CD4-positive, alpha-beta T cell (primary cell): ENCODE measurements around the gene NTNG2. TPM values are rescaled to one million over a fixed set of nuclear protein-coding genes. Genes with fewer than 3 reads are reported as not detected.

Source experiments
- ATAC-seq: fragments of 200-7000 bp; cut with Tn5 transposase; one replicate; pipeline ENCODE4 v1.10.0; 2022; ENCODE audit warnings: mild to moderate bottlenecking; ENCODE audit not compliant: poor library complexity
- CTCF ChIA-PET: fragments of 350-600 bp; sonication (Branson Sonifier 250); formaldehyde crosslinking; loops from one replicate; lab custom pipeline; 2021; ENCODE audit warnings: antibody characterized with exemption, inconsistent platforms; lab: Charles Lee
- POLR2A ChIA-PET: fragments of 350-600 bp; sonication (Branson Sonifier 250); formaldehyde crosslinking; loops from one replicate; lab custom pipeline; 2021; ENCODE audit warnings: antibody characterized with exemption, inconsistent platforms; lab: Charles Lee
- DNase-seq, 14 experiments: peaks; one replicate each; pipeline ENCODE4 v3.0.0-alpha.2; 2013 to 2020; ENCODE audit warnings: mixed read lengths in 2 of 14
- H3K27ac ChIP-seq, 2 donors: one replicate each; pipeline versions ENCODE4 v1.5.1 to v1.7.0; 2013; ENCODE audit warnings: low read length in 2 of 2, low read depth in 1 of 2, mild to moderate bottlenecking in 1 of 2
- H3K27me3 ChIP-seq, 2 experiments: 1 replicate in 1 of 2; 2 replicates in 1 of 2; pipeline versions ENCODE4 v1.6.1 to v1.7.0; 2013; ENCODE audit warnings: low read length in 2 of 2, control low read depth in 1 of 2, mild to moderate bottlenecking in 1 of 2, moderate library complexity in 1 of 2; ENCODE audit not compliant: insufficient read depth in 2 of 2, control insufficient read depth in 1 of 2
- H3K36me3 ChIP-seq: one replicate; pipeline ENCODE4 v1.6.1; 2013; ENCODE audit warnings: low read length, control low read depth; ENCODE audit not compliant: insufficient read depth
- H3K4me1 ChIP-seq: one replicate; pipeline ENCODE4 v1.6.1; 2013; ENCODE audit warnings: low read length, control low read depth; ENCODE audit not compliant: insufficient read depth
- H3K4me3 ChIP-seq: one replicate; pipeline ENCODE4 v1.5.1; 2013; ENCODE audit warnings: mild to moderate bottlenecking, low read length, moderate library complexity
- H3K9me3 ChIP-seq, 2 experiments: 1 replicate in 1 of 2; 2 replicates in 1 of 2; pipeline versions ENCODE4 v1.6.1 to v1.7.0; 2013; ENCODE audit warnings: low read length in 2 of 2, mild to moderate bottlenecking in 2 of 2, control low read depth in 1 of 2, moderate library complexity in 1 of 2; ENCODE audit not compliant: control insufficient read depth in 1 of 2, insufficient read depth in 1 of 2
- H3K27ac Mint-ChIP-seq: one replicate; pipeline ENCODE4 v1.8.0; 2020; ENCODE audit warnings: mixed read lengths
- H3K27me3 Mint-ChIP-seq: one replicate; pipeline ENCODE4 v1.8.0; 2021; ENCODE audit warnings: mixed read lengths
- H3K36me3 Mint-ChIP-seq: one replicate; pipeline ENCODE4 v1.8.0; 2021; ENCODE audit warnings: low read depth, mixed read lengths
- H3K4me1 Mint-ChIP-seq: one replicate; pipeline ENCODE4 v1.8.0; 2021; ENCODE audit warnings: low read depth, mixed read lengths
- H3K4me3 Mint-ChIP-seq: one replicate; pipeline ENCODE4 v1.8.0; 2020; ENCODE audit warnings: mild to moderate bottlenecking, mixed read lengths
- H3K9me3 Mint-ChIP-seq: one replicate; pipeline ENCODE4 v1.8.0; 2020; ENCODE audit warnings: mixed read lengths
- CTCF ChIP-seq: fragments of 200-600 bp; IDR thresholded peaks from one replicate; pipeline ENCODE4 v1.8.0; 2022; ENCODE audit warnings: antibody characterized with exemption, mild to moderate bottlenecking
- intact Hi-C, 2 experiments: fragments of 100-400 bp; cut with DNase I in 1 of 2; cut with micrococcal nuclease in 1 of 2; formaldehyde crosslinking; loops; one replicate each; pipeline versions ENCODE4 v1.15.1 to v1.9.0; 2023 to 2025; cut with DNase I, micrococcal nuclease
- total RNA-seq, 174 experiments: library from RNA in 2 of 174; stranded (reverse) in 2 of 174; gene quantifications; one replicate each; pipeline ENCODE4 v1.2.3 and lab custom pipeline; 2021 to 2026

The NTNG2 gene
- total RNA-seq, 2 experiments from 2014 or later: 2.2 to 2.6 TPM

DNA sequence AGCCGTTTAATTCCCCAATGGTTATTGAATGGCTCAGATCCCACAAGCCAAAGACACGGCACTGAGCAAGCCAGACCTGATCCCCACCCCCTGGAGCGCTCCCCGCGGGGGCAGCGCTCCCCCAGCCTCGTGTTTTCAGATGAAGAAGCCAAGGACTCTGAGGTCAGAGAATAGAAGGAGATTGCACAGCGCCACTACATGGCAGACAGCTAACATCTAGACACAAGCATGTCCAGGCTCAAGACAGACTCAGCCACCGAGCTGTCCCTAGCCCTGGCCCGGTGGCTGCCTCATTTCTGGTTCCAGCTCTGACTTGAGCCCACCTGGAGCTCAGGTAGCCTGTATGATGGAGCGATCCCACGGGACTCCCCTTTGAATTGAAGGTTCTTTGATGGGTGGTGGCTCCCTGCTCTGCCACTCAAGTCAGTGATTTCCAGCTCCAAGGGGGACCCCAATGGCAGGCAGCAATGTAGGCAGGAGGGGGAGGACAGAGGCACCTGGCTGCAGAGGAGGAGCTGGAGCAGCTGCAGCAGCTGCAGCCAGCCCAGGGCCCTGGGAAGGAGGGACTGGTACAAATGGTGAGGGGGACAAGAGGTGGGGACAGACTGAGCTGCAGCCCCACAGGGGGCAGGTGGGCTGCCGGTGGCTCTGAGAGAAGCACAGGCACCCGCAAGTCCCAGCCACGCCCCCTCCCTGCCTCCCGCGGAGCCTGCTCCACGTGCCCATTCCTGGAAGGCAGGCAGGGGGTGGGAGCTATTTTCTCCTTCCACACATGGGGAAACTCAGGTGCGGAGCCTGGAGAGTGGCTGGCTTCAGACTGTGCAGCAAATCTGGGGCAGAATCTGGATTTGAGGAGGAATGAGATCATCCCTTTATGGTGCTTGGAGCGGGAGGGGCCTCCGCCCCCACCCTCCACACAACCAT lies 40.2 kb downstream of the NTNG2 start:
- Histone ChIP-seq H3K9me3 (peaks cover 0 to 14% of the 10 kb centered on the region in 2 experiments), H3K36me3 (no peaks in the 10 kb centered on the region), H3K4me1 (no peaks in the 10 kb centered on the region), H3K27me3 (peaks cover 5 to 10% of the 10 kb centered on the region in 2 experiments), H3K4me3 (no peak overlapping the region), H3K27ac (no peak overlapping the region)
- no peak for TF ChIP-seq CTCF
- no peaks in the 10 kb centered on the region for H3K36me3 Mint-ChIP-seq
- H3K27me3 Mint-ChIP-seq: peaks cover 31% of the 10 kb centered on the region
- DNase-seq: no peak
- H3K27ac Mint-ChIP-seq: no peak overlapping the region
- ChIA-PET CTCF (no interaction called here), POLR2A (no interaction called here)
- no peak for ATAC-seq
- H3K4me1 Mint-ChIP-seq: no peaks in the 10 kb centered on the region
- H3K4me3 Mint-ChIP-seq: no peak overlapping the region
- peaks cover 2% of the 10 kb centered on the region for H3K9me3 Mint-ChIP-seq
- intact Hi-C loops: no loop called here

DNA sequence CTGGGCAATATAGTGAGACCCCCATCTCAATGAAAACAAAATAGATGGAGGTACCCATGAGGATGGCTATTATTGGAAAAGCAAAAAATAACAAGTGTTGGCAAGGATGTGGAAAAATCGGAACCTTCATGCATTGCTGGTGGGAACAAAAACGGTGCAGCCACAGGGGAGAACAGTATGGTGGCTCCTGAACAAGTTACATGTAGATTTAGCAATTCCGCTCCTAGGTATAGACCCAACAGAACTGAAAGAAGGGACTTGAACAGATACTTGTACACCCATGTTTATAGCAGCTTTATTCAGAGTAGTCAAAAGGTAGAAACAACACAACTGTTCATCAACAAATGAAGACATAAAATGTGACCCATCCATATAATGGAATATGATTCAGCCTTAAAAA lies 43.0 kb downstream of the NTNG2 start:
- no peak for ATAC-seq
- Mint-ChIP-seq H3K9me3 (peaks cover 2% of the 10 kb centered on the region), H3K36me3 (no peaks in the 10 kb centered on the region), H3K4me3 (no peak overlapping the region), H3K27ac (no peak overlapping the region), H3K27me3 (peaks cover 32% of the 10 kb centered on the region), H3K4me1 (no peaks in the 10 kb centered on the region)
- Histone ChIP-seq H3K4me3 (no peak overlapping the region), H3K4me1 (no peaks in the 10 kb centered on the region), H3K27me3 (peaks cover 5 to 6% of the 10 kb centered on the region in 2 experiments), H3K36me3 (no peaks in the 10 kb centered on the region), H3K9me3 (no peaks in the 10 kb centered on the region), H3K27ac (no peak overlapping the region)
- intact Hi-C loops: no loop called here
- no peak for TF ChIP-seq CTCF
- ChIA-PET CTCF (no interaction called here), POLR2A (no interaction called here)
- DNase-seq: no peak

DNA sequence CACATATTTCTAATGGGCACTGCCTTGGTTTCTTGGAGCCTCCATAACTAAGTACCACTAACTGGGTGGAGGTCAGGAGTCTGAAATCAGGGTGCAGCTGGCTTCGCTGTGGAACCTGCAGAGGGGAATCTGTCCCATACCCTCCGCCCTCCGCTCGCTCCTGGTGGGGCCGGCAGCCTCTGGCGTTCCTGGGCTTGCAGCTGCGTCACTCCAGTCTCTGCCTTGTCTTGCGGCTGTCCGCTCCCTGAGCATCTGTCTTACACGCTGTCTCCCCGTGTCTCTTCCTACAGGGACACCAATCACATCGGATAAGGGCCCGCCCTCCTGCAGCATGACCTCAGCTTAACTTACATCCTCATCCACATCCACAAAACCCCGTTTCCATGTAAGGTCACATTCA lies 45.4 kb downstream of the NTNG2 start:
- no peaks in the 10 kb centered on the region for H3K9me3 ChIP-seq
- H3K27ac ChIP-seq: no peak overlapping the region
- CTCF ChIA-PET: no interaction called here
- H3K4me3 ChIP-seq: no peak overlapping the region
- no peak for TF ChIP-seq CTCF
- Mint-ChIP-seq H3K36me3 (no peaks in the 10 kb centered on the region), H3K27ac (no peak overlapping the region), H3K27me3 (peaks cover 24% of the 10 kb centered on the region), H3K4me3 (no peak overlapping the region), H3K4me1 (no peaks in the 10 kb centered on the region), H3K9me3 (peaks cover 2% of the 10 kb centered on the region)
- DNase-seq: no peak
- POLR2A ChIA-PET: no interaction called here
- no peaks in the 10 kb centered on the region for H3K4me1 ChIP-seq
- intact Hi-C loops: no loop called here
- ATAC-seq: no peak
- peaks cover 0 to 5% of the 10 kb centered on the region in 2 experiments for H3K27me3 ChIP-seq
- H3K36me3 ChIP-seq: no peaks in the 10 kb centered on the region
